GM21717 (cell line): ENCODE measurements around the gene PDE4C.
A peak's percentile ranks its signal among the peaks of the same experiment; 100 is the strongest.

Source experiments
- ATAC-seq: cut with Tn5 transposase; IDR thresholded peaks from one replicate; pipeline ENCODE4 v1.9.1; 2021; ENCODE audit warnings: mild to moderate bottlenecking, moderate library complexity; ENCODE audit not compliant: unreplicated experiment

The PDE4C gene

GRCh38 chr19:18202397-18202777 lies 23.9 kb downstream of the PDE4C start:
- ATAC-seq: no peak

- no peak for ATAC-seq
These were observed 27.9 kb downstream of the PDE4C start for GRCh38 chr19:18198374-18198773.

GRCh38 chr19:18197941-18198340 lies 28.3 kb downstream of the PDE4C start:
- no peak for ATAC-seq

GRCh38 chr19:18197306-18197705 lies 28.9 kb downstream of the PDE4C start:
- no peak for ATAC-seq

GRCh38 chr19:18196511-18196845 lies 29.8 kb downstream of the PDE4C start:
- ATAC-seq: no peak

- no peak for ATAC-seq
These were observed 31.5 kb downstream of the PDE4C start for GRCh38 chr19:18194554-18195238.

GRCh38 chr19:18194181-18194530 lies 32.1 kb downstream of the PDE4C start:
- no peak for ATAC-seq

GRCh38 chr19:18193388-18194180 lies 32.7 kb downstream of the PDE4C start:
- peak; percentile 1 for ATAC-seq

- peak; percentile 69 for ATAC-seq
These were observed 33.4 kb downstream of the PDE4C start, which contains the start of gene MPV17L2 for GRCh38 chr19:18192673-18193387. MPV17L2 (plus strand) TSS chr19:18193218; CDS start chr19:18193282, 64 bp downstream.

- no peak for ATAC-seq
These were observed 34.6 kb downstream of the PDE4C start for GRCh38 chr19:18191640-18192062.

GRCh38 chr19:18190278-18190677 lies 36.0 kb downstream of the PDE4C start:
- ATAC-seq: no peak

GRCh38 chr19:18185538-18185937 lies 40.7 kb downstream of the PDE4C start:
- no peak for ATAC-seq

GRCh38 chr19:18183529-18183928 lies 42.7 kb downstream of the PDE4C start:
- no peak for ATAC-seq

- ATAC-seq: no peak
These were observed 46.3 kb downstream of the PDE4C start for GRCh38 chr19:18179957-18180356.

GRCh38 chr19:18176367-18177310 lies 49.6 kb downstream of the PDE4C start:
- no peak for ATAC-seq

- ATAC-seq: no peak
These were observed 51.3 kb downstream of the PDE4C start for GRCh38 chr19:18174983-18175382.
